ENCODE data around the gene CTLA4. TPM values are rescaled to one million over a fixed set of nuclear protein-coding genes. Genes with fewer than 3 reads are reported as not detected.

Gene CTLA4
- total RNA-seq, 1 experiment from 2014 or later, result not detected

DNA sequence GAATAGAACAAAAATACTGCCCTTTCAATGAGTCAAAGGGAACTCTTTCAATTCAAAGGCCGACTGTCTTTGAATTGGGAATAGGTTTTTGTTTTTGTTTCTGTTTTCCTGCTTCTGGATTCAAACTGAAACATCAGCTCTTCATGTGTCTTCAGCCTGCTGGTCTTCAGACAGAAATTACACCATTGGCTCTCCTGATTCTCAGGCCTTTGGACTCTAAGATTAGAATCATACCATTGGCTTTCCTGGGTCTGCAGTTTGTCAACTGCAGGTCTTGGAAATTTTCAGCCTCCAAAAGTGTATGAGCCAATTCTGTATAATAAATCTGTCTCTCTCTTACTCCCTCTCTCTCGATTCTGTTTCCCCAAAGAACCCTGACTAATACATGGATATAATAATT, 31.1 kb downstream of the CTLA4 start:
- no peaks in the 10 kb centered on the region for H3K36me3 Mint-ChIP-seq (ENCODE audit: insufficient read depth, unreplicated experiment)
- DNase-seq (ENCODE audit: unreplicated experiment), result no peak
- ChIA-PET CTCF (interaction anchor here (1.2 kb wide), 1 partner anchor 11 kb away, joined by 5 read pairs; no protein-coding TSS in a partner anchor), POLR2A (no interaction called here)
- H3K4me1 Mint-ChIP-seq (ENCODE audit: insufficient read depth, unreplicated experiment), result no peaks in the 10 kb centered on the region
- no peak overlapping the region for H3K4me3 Mint-ChIP-seq (ENCODE audit: unreplicated experiment)
- intact Hi-C loops (cut with micrococcal nuclease), result no loop called here
- no peak overlapping the region for H3K27ac Mint-ChIP-seq (ENCODE audit: low read depth, unreplicated experiment)
- TF ChIP-seq, protein P1, sequence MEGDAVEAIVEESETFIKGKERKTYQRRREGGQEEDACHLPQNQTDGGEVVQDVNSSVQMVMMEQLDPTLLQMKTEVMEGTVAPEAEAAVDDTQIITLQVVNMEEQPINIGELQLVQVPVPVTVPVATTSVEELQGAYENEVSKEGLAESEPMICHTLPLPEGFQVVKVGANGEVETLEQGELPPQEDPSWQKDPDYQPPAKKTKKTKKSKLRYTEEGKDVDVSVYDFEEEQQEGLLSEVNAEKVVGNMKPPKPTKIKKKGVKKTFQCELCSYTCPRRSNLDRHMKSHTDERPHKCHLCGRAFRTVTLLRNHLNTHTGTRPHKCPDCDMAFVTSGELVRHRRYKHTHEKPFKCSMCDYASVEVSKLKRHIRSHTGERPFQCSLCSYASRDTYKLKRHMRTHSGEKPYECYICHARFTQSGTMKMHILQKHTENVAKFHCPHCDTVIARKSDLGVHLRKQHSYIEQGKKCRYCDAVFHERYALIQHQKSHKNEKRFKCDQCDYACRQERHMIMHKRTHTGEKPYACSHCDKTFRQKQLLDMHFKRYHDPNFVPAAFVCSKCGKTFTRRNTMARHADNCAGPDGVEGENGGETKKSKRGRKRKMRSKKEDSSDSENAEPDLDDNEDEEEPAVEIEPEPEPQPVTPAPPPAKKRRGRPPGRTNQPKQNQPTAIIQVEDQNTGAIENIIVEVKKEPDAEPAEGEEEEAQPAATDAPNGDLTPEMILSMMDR (IDR thresholded peaks at IDR 0.05; ENCODE audit: unreplicated experiment), result no peak
- H3K9me3 Mint-ChIP-seq (ENCODE audit: unreplicated experiment), result peaks cover 8% of the 10 kb centered on the region
- H3K27me3 Mint-ChIP-seq (ENCODE audit: insufficient read depth, unreplicated experiment), result no peaks in the 10 kb centered on the region
- no TSS peak for BruUV-seq (replicated peaks)

DNA sequence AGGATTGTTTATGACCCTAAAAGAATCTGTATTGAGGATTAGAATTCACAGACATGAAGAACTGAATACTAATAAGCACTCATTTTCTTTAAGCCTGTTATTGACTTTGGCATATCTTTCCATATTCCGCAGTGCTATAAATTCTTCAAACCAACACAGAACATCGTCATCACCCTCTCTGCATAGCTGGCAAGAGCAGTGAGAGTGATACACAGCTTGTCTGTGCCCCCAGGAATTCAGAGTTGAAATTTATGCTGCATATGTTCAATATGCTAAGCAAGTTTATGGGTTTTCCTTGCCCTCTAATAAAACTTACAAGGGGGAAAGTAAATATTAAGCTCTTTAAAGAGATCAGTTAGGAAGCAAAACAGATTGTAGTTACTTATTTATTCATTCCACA, 32.7 kb downstream of the CTLA4 start:
- peaks cover 8% of the 10 kb centered on the region for H3K9me3 Mint-ChIP-seq (ENCODE audit: unreplicated experiment)
- no TSS peak for BruUV-seq (replicated peaks)
- H3K4me1 Mint-ChIP-seq (ENCODE audit: insufficient read depth, unreplicated experiment), result no peaks in the 10 kb centered on the region
- no peak overlapping the region for H3K27ac Mint-ChIP-seq (ENCODE audit: low read depth, unreplicated experiment)
- CTCF ChIA-PET, result interaction anchor here (0.7 to 1.6 kb wide), 3 partner anchors 9 to 416 kb away, joined by 3 read pairs; no protein-coding TSS in a partner anchor
- no peaks in the 10 kb centered on the region for H3K36me3 Mint-ChIP-seq (ENCODE audit: insufficient read depth, unreplicated experiment)
- TF ChIP-seq, protein P1 (IDR thresholded peaks at IDR 0.05; ENCODE audit: unreplicated experiment), result no peak
- H3K27me3 Mint-ChIP-seq (ENCODE audit: insufficient read depth, unreplicated experiment), result no peaks in the 10 kb centered on the region
- intact Hi-C loops (cut with micrococcal nuclease), result no loop called here
- no peak overlapping the region for H3K4me3 Mint-ChIP-seq (ENCODE audit: unreplicated experiment)
- no peak for DNase-seq (ENCODE audit: unreplicated experiment)
- POLR2A ChIA-PET, result no interaction called here

DNA sequence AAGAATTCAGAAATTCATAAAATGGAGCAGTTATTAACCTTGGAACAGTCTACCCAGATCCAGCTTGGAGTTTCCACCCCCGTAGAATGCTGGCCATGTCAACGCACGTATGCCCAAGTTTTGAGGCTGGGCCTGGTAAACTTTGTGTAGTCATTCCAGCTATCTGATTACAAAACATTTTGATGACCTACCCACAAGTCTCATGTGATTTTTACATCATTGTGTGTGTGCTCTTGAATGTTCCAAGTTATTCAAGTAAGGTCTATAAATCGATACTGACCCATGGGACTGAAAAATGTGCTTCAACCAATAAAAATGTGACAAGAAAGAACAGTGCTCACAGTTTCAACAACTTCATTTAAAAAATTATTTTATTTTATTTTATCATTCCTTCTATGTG, 36.5 kb downstream of the CTLA4 start:
- ChIA-PET CTCF (interaction anchor here (1.0 kb wide), 1 partner anchor 14 kb away, joined by 3 read pairs; no protein-coding TSS in a partner anchor), POLR2A (no interaction called here)
- intact Hi-C loops (cut with micrococcal nuclease), result no loop called here
- Mint-ChIP-seq H3K36me3 (ENCODE audit: insufficient read depth, unreplicated experiment) (no peaks in the 10 kb centered on the region), H3K4me3 (ENCODE audit: unreplicated experiment) (no peak overlapping the region), H3K9me3 (ENCODE audit: unreplicated experiment) (peaks cover 8% of the 10 kb centered on the region), H3K27ac (ENCODE audit: low read depth, unreplicated experiment) (no peak overlapping the region), H3K4me1 (ENCODE audit: insufficient read depth, unreplicated experiment) (no peaks in the 10 kb centered on the region), H3K27me3 (ENCODE audit: insufficient read depth, unreplicated experiment) (no peaks in the 10 kb centered on the region)
- TF ChIP-seq, protein P1 (IDR thresholded peaks at IDR 0.05; ENCODE audit: unreplicated experiment), result no peak
- BruUV-seq (replicated peaks), result no TSS peak
- no peak for DNase-seq (ENCODE audit: unreplicated experiment)

DNA sequence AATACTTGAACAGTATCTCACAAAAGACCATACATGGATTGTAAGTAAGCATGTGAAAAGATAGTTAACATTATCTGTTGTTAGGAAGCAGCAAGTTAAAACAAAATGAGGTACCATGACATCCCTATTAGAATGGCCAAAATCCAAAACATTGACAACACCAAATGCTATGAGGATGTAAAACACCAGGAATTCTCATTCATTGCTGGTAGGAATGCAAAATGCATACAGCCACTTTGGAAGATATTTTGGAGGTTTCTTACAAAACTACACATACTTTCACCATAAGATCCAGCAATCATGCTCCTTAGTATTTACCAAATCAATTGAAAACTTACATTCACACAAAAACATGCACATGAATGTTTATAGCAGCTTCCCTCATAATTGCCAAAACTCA, 38.1 kb downstream of the CTLA4 start:
- Mint-ChIP-seq H3K4me3 (ENCODE audit: unreplicated experiment) (no peak overlapping the region), H3K27ac (ENCODE audit: low read depth, unreplicated experiment) (no peak overlapping the region), H3K9me3 (ENCODE audit: unreplicated experiment) (peaks cover 4% of the 10 kb centered on the region), H3K27me3 (ENCODE audit: insufficient read depth, unreplicated experiment) (no peaks in the 10 kb centered on the region), H3K36me3 (ENCODE audit: insufficient read depth, unreplicated experiment) (no peaks in the 10 kb centered on the region), H3K4me1 (ENCODE audit: insufficient read depth, unreplicated experiment) (no peaks in the 10 kb centered on the region)
- CTCF ChIA-PET, result interaction anchor here (0.7 kb wide), 1 partner anchor 118 kb away, joined by 3 read pairs; no protein-coding TSS in a partner anchor
- BruUV-seq (replicated peaks), result no TSS peak
- TF ChIP-seq, protein P1 (IDR thresholded peaks at IDR 0.05; ENCODE audit: unreplicated experiment), result no peak
- no peak for DNase-seq (ENCODE audit: unreplicated experiment)
- POLR2A ChIA-PET, result interaction anchor here (0.7 kb wide), 1 partner anchor 1270 kb away, joined by 3 read pairs; no protein-coding TSS in a partner anchor
- intact Hi-C loops (cut with micrococcal nuclease), result loop anchor here (5.0 kb wide), 2 partner anchors 253 to 1318 kb away; no protein-coding TSS in a partner anchor

Data from MCF 10A (cell line).